Fibroblast of lung (primary cell): ENCODE results near the gene ADAMTSL1. TPM values are rescaled to one million over a fixed set of nuclear protein-coding genes. Genes with fewer than 3 reads are reported as not detected.

ENCODE experiments used
- DNase-seq, 2 donors: peaks; one replicate each; pipeline versions ENCODE4 v3.0.0 to v3.0.0-alpha.2; 2010; ENCODE audit warnings: low read depth in 2 of 2
- H2AFZ ChIP-seq: 2 replicates; pipeline ENCODE4 v1.5.1; 2012; ENCODE audit warnings: low read length, control low read depth, inconsistent platforms
- H3K27ac ChIP-seq: 2 replicates; pipeline ENCODE4 v1.5.1; 2011; ENCODE audit warnings: low read length, control low read depth; ENCODE audit not compliant: insufficient read depth
- H3K27me3 ChIP-seq: 2 replicates; pipeline ENCODE4 v1.5.1; 2011; ENCODE audit warnings: mild to moderate bottlenecking, low read length; ENCODE audit not compliant: control insufficient read depth, insufficient read depth
- H3K36me3 ChIP-seq: 2 replicates; pipeline ENCODE4 v1.5.1; 2011; ENCODE audit warnings: low read length; ENCODE audit not compliant: control insufficient read depth, insufficient read depth
- H3K4me1 ChIP-seq: 2 replicates; pipeline ENCODE4 v1.5.1; 2011; ENCODE audit warnings: low read length; ENCODE audit not compliant: control insufficient read depth, insufficient read depth; ENCODE audit errors: extremely low read depth
- H3K4me2 ChIP-seq: 2 replicates; pipeline ENCODE4 v1.5.1; 2011; ENCODE audit warnings: low read length, control low read depth; ENCODE audit not compliant: insufficient read depth; ENCODE audit errors: extremely low read depth
- H3K4me3 ChIP-seq, 4 experiments: fragments of 200-600 bp in 1 of 4; sonication (generic) in 1 of 4; replicated peaks in 1 of 4; 2 replicates each; pipeline ENCODE4 v1.5.1; 2011 to 2016; ENCODE audit warnings: low read length in 4 of 4, low read depth in 3 of 4, mild to moderate bottlenecking in 3 of 4, control low read depth in 2 of 4, inconsistent platforms in 1 of 4, mixed read lengths in 1 of 4; ENCODE audit not compliant: insufficient read depth in 1 of 4; ENCODE audit errors: control extremely low read depth in 1 of 4
- H3K79me2 ChIP-seq: 2 replicates; pipeline ENCODE4 v1.5.1; 2012; ENCODE audit warnings: mild to moderate bottlenecking, low read length, inconsistent platforms; ENCODE audit not compliant: control insufficient read depth, insufficient read depth
- H3K9ac ChIP-seq: 2 replicates; pipeline ENCODE4 v1.5.1; 2011; ENCODE audit warnings: mild to moderate bottlenecking, low read length, control low read depth; ENCODE audit not compliant: insufficient read depth
- H3K9me3 ChIP-seq: 2 replicates; pipeline ENCODE4 v1.5.1; 2012; ENCODE audit warnings: low read depth, low read length; ENCODE audit not compliant: control insufficient read depth, insufficient read depth
- H4K20me1 ChIP-seq: 2 replicates; pipeline ENCODE4 v1.5.1; 2011; ENCODE audit warnings: low read length; ENCODE audit not compliant: control insufficient read depth, insufficient read depth; ENCODE audit errors: extremely low read depth
- EZH2 ChIP-seq: IDR thresholded peaks from 2 replicates; pipeline ENCODE4 v1.5.1; 2012; ENCODE audit warnings: low read length, control low read depth, mild to moderate bottlenecking; ENCODE audit errors: missing control alignments
- polyA plus RNA-seq, 2 donors: library from polyadenylated mRNA; depleted of rRNA in 1 of 2; stranded (reverse) in 1 of 2; unstranded in 1 of 2; fragments of >200 nt; gene quantifications; 2 replicates each; pipeline ENCODE4 v1.2.1, GENCODE V29; 2011 to 2012; ENCODE audit warnings: missing spikeins in 1 of 2
- total RNA-seq: library from RNA; depleted of rRNA; stranded (reverse); fragments of >200 nt; gene quantifications from 2 replicates; pipeline ENCODE4 v1.2.1, GENCODE V29; 2014
- TF ChIP-seq, protein P1 (sequence below), 2 donors: IDR thresholded peaks in 1 of 2; conservative IDR thresholded peaks in 1 of 2; 1 replicate in 1 of 2; 2 replicates in 1 of 2; pipeline ENCODE4 v1.5.1; 2011 to 2012; ENCODE audit warnings: low read length in 2 of 2, control low read depth in 1 of 2, inconsistent platforms in 1 of 2, low read depth in 1 of 2, mild to moderate bottlenecking in 1 of 2

ADAMTSL1 gene
- total and polyA plus RNA-seq, 2 donors (not counting 1 experiment from before 2014, with no cell fraction given): 19.3 to 27.9 TPM

DNA sequence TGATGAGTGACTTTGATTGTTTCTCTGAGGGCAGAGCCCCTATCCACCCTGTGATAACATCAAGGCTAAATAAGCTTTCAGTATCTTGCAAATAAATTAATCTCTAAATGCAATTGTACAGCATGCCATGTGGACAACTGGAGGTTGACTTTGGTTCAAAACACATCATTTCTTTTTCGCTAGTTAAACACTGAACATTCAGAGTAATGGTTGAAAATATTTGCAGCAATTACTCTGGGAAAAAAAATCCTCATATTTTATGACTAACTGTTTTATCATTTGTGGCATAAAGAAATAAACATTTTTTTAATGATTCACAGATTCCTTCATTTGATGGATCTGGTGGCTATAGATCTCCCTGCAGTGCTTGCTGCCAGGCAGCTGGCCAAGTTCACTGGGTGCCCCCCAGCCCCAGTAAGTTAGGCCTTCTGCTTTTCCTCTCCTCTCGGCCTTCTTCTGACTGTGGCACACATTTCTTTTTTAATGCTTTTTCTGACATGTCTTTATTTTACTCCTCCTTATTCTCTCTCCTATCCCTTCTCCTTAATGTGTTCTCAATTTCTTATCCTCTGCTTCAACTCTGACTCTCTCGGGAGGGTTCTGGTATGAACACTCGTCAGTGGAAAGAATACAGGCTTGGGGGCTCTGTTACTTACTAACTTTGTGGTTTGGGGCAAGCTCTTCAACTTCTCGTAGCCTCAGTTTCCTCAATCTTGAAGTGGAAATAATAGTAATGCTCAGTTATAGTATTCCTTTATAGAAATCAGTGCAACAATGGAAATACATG lies 69.6 kb downstream of the ADAMTSL1 start:
- H3K4me1 ChIP-seq: peaks cover 16% of the 10 kb centered on the region
- H3K27me3 ChIP-seq: no peaks in the 10 kb centered on the region
- H2AFZ ChIP-seq: no peak overlapping the region
- H3K9ac ChIP-seq: no peak overlapping the region
- H4K20me1 ChIP-seq: no peaks in the 10 kb centered on the region
- DNase-seq: peak; percentile 85 to 94
- H3K36me3 ChIP-seq: no peaks in the 10 kb centered on the region
- TF ChIP-seq, protein P1, sequence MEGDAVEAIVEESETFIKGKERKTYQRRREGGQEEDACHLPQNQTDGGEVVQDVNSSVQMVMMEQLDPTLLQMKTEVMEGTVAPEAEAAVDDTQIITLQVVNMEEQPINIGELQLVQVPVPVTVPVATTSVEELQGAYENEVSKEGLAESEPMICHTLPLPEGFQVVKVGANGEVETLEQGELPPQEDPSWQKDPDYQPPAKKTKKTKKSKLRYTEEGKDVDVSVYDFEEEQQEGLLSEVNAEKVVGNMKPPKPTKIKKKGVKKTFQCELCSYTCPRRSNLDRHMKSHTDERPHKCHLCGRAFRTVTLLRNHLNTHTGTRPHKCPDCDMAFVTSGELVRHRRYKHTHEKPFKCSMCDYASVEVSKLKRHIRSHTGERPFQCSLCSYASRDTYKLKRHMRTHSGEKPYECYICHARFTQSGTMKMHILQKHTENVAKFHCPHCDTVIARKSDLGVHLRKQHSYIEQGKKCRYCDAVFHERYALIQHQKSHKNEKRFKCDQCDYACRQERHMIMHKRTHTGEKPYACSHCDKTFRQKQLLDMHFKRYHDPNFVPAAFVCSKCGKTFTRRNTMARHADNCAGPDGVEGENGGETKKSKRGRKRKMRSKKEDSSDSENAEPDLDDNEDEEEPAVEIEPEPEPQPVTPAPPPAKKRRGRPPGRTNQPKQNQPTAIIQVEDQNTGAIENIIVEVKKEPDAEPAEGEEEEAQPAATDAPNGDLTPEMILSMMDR (conservative IDR thresholded peaks at IDR 0.05 in 1 of 2, IDR thresholded peaks at IDR 0.05 in 1 of 2; ENCODE audit: low read depth in 1 of 2, low read length in 2 of 2): no peak
- no peak for TF ChIP-seq EZH2
- no peak overlapping the region for H3K4me3 ChIP-seq
- H3K9me3 ChIP-seq: no peaks in the 10 kb centered on the region
- no peaks in the 10 kb centered on the region for H3K79me2 ChIP-seq
- peak overlapping the region; percentile 33 for H3K27ac ChIP-seq
- H3K4me2 ChIP-seq: peak overlapping the region; percentile 56

GRCh38 chr9:18544456-18544855 lies 70.5 kb downstream of the ADAMTSL1 start:
- Histone ChIP-seq H3K9ac (no peak overlapping the region), H2AFZ (no peak overlapping the region), H3K4me3 (no peak overlapping the region), H3K27ac (no peak overlapping the region), H4K20me1 (no peaks in the 10 kb centered on the region), H3K4me2 (no peak overlapping the region), H3K4me1 (peaks cover 16% of the 10 kb centered on the region), H3K9me3 (no peaks in the 10 kb centered on the region), H3K27me3 (no peaks in the 10 kb centered on the region), H3K79me2 (no peaks in the 10 kb centered on the region), H3K36me3 (no peaks in the 10 kb centered on the region)
- TF ChIP-seq EZH2: no peak
- TF ChIP-seq, protein P1 (conservative IDR thresholded peaks at IDR 0.05 in 1 of 2, IDR thresholded peaks at IDR 0.05 in 1 of 2; ENCODE audit: low read depth in 1 of 2, low read length in 2 of 2): no peak
- DNase-seq: peak in 1 of 2 donors; percentile 54

- H3K79me2 ChIP-seq: no peaks in the 10 kb centered on the region
- H2AFZ ChIP-seq: no peak overlapping the region
- no peak overlapping the region for H3K4me3 ChIP-seq
Measured at GRCh38 chr9:18545636-18546360, 71.8 kb downstream of the ADAMTSL1 start.

More at GRCh38 chr9:18545636-18546360, 71.8 kb downstream of the ADAMTSL1 start:
- H3K27ac ChIP-seq: no peak overlapping the region
- no peaks in the 10 kb centered on the region for H4K20me1 ChIP-seq
- no peak for DNase-seq
- H3K9ac ChIP-seq: no peak overlapping the region
- TF ChIP-seq, protein P1 (conservative IDR thresholded peaks at IDR 0.05 in 1 of 2, IDR thresholded peaks at IDR 0.05 in 1 of 2; ENCODE audit: low read depth in 1 of 2, low read length in 2 of 2): no peak
- no peak for TF ChIP-seq EZH2
- no peaks in the 10 kb centered on the region for H3K9me3 ChIP-seq
- no peaks in the 10 kb centered on the region for H3K36me3 ChIP-seq
- no peak overlapping the region for H3K4me2 ChIP-seq
- no peaks in the 10 kb centered on the region for H3K27me3 ChIP-seq
- H3K4me1 ChIP-seq: peaks cover 16% of the 10 kb centered on the region
